Measurements from ENCODE around the gene LRPAP1. TPM values are rescaled to one million over a fixed set of nuclear protein-coding genes. Genes with fewer than 3 reads are reported as not detected.
"Not testable (repeated sequence)": the region's sequence is repeated elsewhere in the genome, so short reads cannot be mapped to it uniquely, and the experiment has no call there.

Gene LRPAP1
- total RNA-seq, 1 donor from 2014 or later, result 72.6 TPM

- DNase-seq (ENCODE audit: low spot score); ATAC-seq: not testable (repeated sequence)
These were observed 3.6 kb upstream of the LRPAP1 start for GRCh38 chr4:3535812-3536211.

GRCh38 chr4:3533423-3533820 is 1.2 kb upstream of the LRPAP1 start:
- DNase-seq (ENCODE audit: low spot score) (no peak), ATAC-seq (no peak)

- ATAC-seq (peak; percentile 72), DNase-seq (ENCODE audit: low spot score) (no peak)
These were observed 665 bp upstream of the LRPAP1 start for GRCh38 chr4:3532751-3533422.

- DNase-seq (ENCODE audit: low spot score) (peak; percentile 44), ATAC-seq (no peak)
These were observed 824 bp downstream of the LRPAP1 start for GRCh38 chr4:3531318-3531878.

GRCh38 chr4:3530663-3531254 is 1.5 kb downstream of the LRPAP1 start:
- ATAC-seq (no peak), DNase-seq (ENCODE audit: low spot score) (peak; percentile 44)

- ATAC-seq, result no peak
- no peak for DNase-seq (ENCODE audit: low spot score)
These were observed 2.2 kb downstream of the LRPAP1 start for GRCh38 chr4:3530051-3530450.

GRCh38 chr4:3529363-3529762 is 2.9 kb downstream of the LRPAP1 start:
- no peak for DNase-seq (ENCODE audit: low spot score)
- no peak for ATAC-seq

GRCh38 chr4:3527914-3528876 is 4.0 kb downstream of the LRPAP1 start:
- DNase-seq (ENCODE audit: low spot score), result no peak
- no peak for ATAC-seq

GRCh38 chr4:3527101-3527913 is 4.9 kb downstream of the LRPAP1 start:
- ATAC-seq, result no peak
- DNase-seq (ENCODE audit: low spot score), result no peak

GRCh38 chr4:3526456-3526855 is 5.8 kb downstream of the LRPAP1 start:
- DNase-seq (ENCODE audit: low spot score), result no peak
- ATAC-seq, result no peak

GRCh38 chr4:3525532-3526430 is 6.4 kb downstream of the LRPAP1 start:
- DNase-seq (ENCODE audit: low spot score) (no peak), ATAC-seq (no peak)

- DNase-seq (ENCODE audit: low spot score), result no peak
- ATAC-seq, result no peak
These were observed 7.3 kb downstream of the LRPAP1 start for GRCh38 chr4:3524920-3525319.

GRCh38 chr4:3524349-3524748 is 7.9 kb downstream of the LRPAP1 start:
- ATAC-seq (no peak), DNase-seq (ENCODE audit: low spot score) (no peak)

- ATAC-seq (no peak), DNase-seq (ENCODE audit: low spot score) (no peak)
These were observed 8.5 kb downstream of the LRPAP1 start for GRCh38 chr4:3523628-3524221.

GRCh38 chr4:3523146-3523627 is 9.0 kb downstream of the LRPAP1 start:
- DNase-seq (ENCODE audit: low spot score) (no peak), ATAC-seq (no peak)

- ATAC-seq, result no peak
- no peak for DNase-seq (ENCODE audit: low spot score)
These were observed 9.6 kb downstream of the LRPAP1 start for GRCh38 chr4:3522651-3523050.

- DNase-seq (ENCODE audit: low spot score) (no peak), ATAC-seq (no peak)
These were observed 9.9 kb downstream of the LRPAP1 start for GRCh38 chr4:3522326-3522640.

GRCh38 chr4:3521621-3522325 is 10.4 kb downstream of the LRPAP1 start:
- ATAC-seq, result no peak
- DNase-seq (ENCODE audit: low spot score), result no peak

All from left lobe of liver (tissue), 2 donors.